ENCODE measurements around the gene SMARCC1. TPM values are rescaled to one million over a fixed set of nuclear protein-coding genes. Genes with fewer than 3 reads are reported as not detected.
A peak's percentile ranks its signal among the peaks of the same experiment; 100 is the strongest.

Gene SMARCC1
- total RNA-seq, 1 donor from 2014 or later, result 53.9 TPM

DNA sequence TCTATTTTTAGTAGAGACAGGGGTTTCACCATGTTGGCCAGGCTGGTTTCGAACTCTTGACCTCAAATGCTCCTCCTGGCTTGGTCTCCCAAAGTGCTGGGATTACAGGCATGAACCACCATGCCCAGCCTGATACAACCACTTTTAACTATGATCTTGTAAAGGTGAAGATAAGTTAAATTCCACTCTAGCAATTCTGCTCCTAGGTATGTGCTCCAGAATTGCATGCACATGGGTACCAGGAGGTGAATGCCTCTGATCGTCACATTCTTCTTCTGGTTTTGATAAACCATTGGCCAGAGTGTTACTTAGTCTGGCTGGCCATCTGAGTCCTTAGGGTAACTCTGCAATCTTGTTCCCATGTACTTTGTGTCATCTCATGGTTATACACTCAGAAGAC lies 225.3 kb downstream of the SMARCC1 start:
- Histone ChIP-seq H3K4me3 (no peak overlapping the region), H3K9me3 (no peaks in the 10 kb centered on the region), H3K36me3 (no peaks in the 10 kb centered on the region), H3K27ac (no peak overlapping the region), H3K4me1 (no peaks in the 10 kb centered on the region), H3K27me3 (ENCODE audit: low read depth) (no peaks in the 10 kb centered on the region)
- ATAC-seq (no peak), DNase-seq (no peak)
- TF ChIP-seq, protein P1, sequence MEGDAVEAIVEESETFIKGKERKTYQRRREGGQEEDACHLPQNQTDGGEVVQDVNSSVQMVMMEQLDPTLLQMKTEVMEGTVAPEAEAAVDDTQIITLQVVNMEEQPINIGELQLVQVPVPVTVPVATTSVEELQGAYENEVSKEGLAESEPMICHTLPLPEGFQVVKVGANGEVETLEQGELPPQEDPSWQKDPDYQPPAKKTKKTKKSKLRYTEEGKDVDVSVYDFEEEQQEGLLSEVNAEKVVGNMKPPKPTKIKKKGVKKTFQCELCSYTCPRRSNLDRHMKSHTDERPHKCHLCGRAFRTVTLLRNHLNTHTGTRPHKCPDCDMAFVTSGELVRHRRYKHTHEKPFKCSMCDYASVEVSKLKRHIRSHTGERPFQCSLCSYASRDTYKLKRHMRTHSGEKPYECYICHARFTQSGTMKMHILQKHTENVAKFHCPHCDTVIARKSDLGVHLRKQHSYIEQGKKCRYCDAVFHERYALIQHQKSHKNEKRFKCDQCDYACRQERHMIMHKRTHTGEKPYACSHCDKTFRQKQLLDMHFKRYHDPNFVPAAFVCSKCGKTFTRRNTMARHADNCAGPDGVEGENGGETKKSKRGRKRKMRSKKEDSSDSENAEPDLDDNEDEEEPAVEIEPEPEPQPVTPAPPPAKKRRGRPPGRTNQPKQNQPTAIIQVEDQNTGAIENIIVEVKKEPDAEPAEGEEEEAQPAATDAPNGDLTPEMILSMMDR (IDR thresholded peaks at IDR 0.05), result no peak
- intact Hi-C loops (cut with DNase I), result no loop called here

DNA sequence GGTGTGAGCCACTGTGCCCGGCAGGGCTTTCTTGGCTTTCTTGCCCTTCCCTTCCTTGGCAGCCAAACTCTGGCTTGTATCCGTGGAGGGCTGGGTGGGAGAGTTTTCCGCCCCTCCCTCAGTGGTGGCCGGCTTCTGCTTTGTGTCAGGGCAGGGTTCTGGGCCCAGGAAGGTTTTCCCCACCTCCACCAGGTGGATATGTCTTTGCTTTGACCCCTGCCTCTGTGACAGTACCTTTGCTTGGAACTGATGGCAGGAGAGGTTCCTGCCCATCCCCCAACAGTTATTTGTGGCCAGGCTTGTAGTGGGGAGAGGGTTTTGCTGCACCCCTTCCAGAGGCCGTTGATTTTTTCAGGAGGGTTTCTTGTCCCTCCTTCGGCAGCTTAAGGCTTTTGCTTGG lies 227.4 kb downstream of the SMARCC1 start:
- ATAC-seq, result no peak
- Histone ChIP-seq H3K4me3 (no peak overlapping the region), H3K27me3 (ENCODE audit: low read depth) (no peaks in the 10 kb centered on the region), H3K9me3 (no peaks in the 10 kb centered on the region), H3K4me1 (no peaks in the 10 kb centered on the region), H3K27ac (no peak overlapping the region), H3K36me3 (no peaks in the 10 kb centered on the region)
- intact Hi-C loops (cut with DNase I), result no loop called here
- no peak for DNase-seq
- TF ChIP-seq, protein P1 (IDR thresholded peaks at IDR 0.05), result no peak

- Histone ChIP-seq H3K4me3 (no peak overlapping the region), H3K27ac (no peak overlapping the region), H3K9me3 (no peaks in the 10 kb centered on the region), H3K4me1 (no peaks in the 10 kb centered on the region), H3K36me3 (no peaks in the 10 kb centered on the region), H3K27me3 (ENCODE audit: low read depth) (no peaks in the 10 kb centered on the region)
- no peak for ATAC-seq
- intact Hi-C loops (cut with DNase I), result no loop called here
- no peak for DNase-seq
- TF ChIP-seq, protein P1 (IDR thresholded peaks at IDR 0.05), result no peak
These were observed 228.3 kb downstream of the SMARCC1 start for GRCh38 chr3:47553407-47553806.

- TF ChIP-seq, protein P1 (IDR thresholded peaks at IDR 0.05), result no peak
- H3K9me3 ChIP-seq, result no peaks in the 10 kb centered on the region
- intact Hi-C loops (cut with DNase I), result no loop called here
- no peaks in the 10 kb centered on the region for H3K27me3 ChIP-seq (ENCODE audit: low read depth)
- DNase-seq, result no peak
- no peaks in the 10 kb centered on the region for H3K36me3 ChIP-seq
- ATAC-seq, result peak in 1 of 2 donors; percentile 32
- no peak overlapping the region for H3K4me3 ChIP-seq
- H3K27ac ChIP-seq, result no peak overlapping the region
- H3K4me1 ChIP-seq, result no peaks in the 10 kb centered on the region
These were observed 239.1 kb downstream of the SMARCC1 start for GRCh38 chr3:47542471-47543173.

DNA sequence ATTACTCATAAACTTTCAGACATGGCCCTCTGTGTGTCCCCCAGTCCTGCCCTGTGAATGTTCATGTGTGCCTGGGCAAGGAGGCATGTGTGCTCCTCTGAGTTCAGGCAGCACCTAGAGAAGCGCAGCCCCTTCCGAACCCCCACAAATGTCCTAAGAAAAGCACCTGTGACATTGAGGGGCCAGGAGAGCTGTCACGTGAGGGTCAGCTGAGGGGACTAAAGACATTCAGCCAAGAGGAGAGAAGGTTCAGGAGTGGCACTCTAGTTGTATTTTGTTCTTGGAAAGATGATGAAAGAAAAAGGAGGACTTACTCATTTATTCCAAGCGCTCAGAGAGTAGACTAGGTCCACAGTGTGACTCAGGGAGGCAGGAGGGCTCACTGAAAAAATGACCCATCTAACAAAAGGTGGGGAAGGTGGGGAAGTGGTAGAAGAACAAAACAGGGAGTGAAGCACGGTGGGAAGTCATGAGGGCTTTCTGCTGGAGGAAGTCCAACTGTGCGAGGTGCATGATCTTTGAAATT lies 240.0 kb downstream of the SMARCC1 start:
- Histone ChIP-seq H3K9me3 (no peaks in the 10 kb centered on the region), H3K36me3 (no peaks in the 10 kb centered on the region), H3K27ac (no peak overlapping the region), H3K4me1 (no peaks in the 10 kb centered on the region), H3K4me3 (no peak overlapping the region), H3K27me3 (ENCODE audit: low read depth) (no peaks in the 10 kb centered on the region)
- intact Hi-C loops (cut with DNase I), result no loop called here
- DNase-seq (no peak), ATAC-seq (no peak)
- TF ChIP-seq, protein P1 (IDR thresholded peaks at IDR 0.05), result no peak

Measured in lower lobe of right lung (tissue), 2 donors.